ENCODE results near the gene PHKG2.

Gene PHKG2

GRCh38 chr16:30737794-30738648, 10.2 kb upstream of the PHKG2 start:
- no peak for DNase-seq (ENCODE audit: low read depth)
- no peak for TF ChIP-seq CTCF (conservative IDR thresholded peaks at IDR 0.05; ENCODE audit: control insufficient read depth, insufficient read depth, low read depth, low read length)
- no peak overlapping the region for H3K4me3 ChIP-seq (ENCODE audit: control insufficient read depth, low read depth, low read length)

- no peak overlapping the region for H3K4me3 ChIP-seq (ENCODE audit: control insufficient read depth, low read depth, low read length)
- no peak for TF ChIP-seq CTCF (conservative IDR thresholded peaks at IDR 0.05; ENCODE audit: control insufficient read depth, insufficient read depth, low read depth, low read length)
Observed at GRCh38 chr16:30738984-30739951, 9.0 kb upstream of the PHKG2 start.

DNA sequence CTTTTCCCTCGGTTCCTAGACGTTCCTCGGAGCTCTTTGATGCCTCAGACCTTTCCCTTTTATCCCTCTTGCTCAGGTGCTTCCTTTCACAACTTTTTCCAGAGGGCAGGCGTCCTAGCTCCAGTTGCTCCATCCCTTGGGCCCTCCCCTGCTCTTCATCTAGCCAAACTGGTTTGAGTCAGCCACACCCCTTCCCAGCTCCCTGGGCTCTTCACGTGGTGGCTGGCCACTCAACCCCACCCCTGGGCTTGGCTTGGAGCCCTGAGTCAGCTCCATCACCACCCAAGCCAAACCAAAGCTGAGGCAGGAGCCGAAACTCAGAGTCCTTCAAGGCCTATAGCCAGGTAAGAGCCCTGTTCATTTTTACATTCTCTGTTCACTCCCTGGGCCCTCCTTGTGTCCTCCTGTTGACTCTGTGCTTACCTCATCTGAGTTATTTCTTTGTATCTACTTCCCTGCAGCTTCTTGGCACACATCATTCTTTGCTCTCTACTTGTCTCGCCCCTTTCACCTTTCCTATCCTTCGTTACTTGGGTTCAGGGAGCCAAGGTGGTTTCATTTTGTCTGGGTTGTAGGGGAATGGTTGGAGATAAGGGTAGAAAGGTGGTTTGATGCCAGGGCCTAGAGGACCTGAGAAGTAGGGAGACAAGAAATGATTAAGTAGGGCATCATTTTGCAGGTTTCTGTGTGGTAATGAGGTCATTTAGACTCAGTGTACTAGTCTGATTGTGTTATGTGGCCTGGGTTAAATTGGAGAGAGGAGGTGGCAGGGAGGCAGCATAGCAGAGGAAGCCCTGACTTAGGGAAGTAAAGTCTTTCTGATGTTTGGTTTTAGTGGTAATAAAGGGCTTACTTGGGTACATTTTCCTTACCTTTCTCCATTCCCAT, 7.6 kb upstream of the PHKG2 start:
- no peak for TF ChIP-seq CTCF (conservative IDR thresholded peaks at IDR 0.05; ENCODE audit: control insufficient read depth, insufficient read depth, low read depth, low read length)
- H3K4me3 ChIP-seq (ENCODE audit: control insufficient read depth, low read depth, low read length), result no peak overlapping the region
- DNase-seq (ENCODE audit: low read depth), result peak; percentile 93

More at GRCh38 chr16:30738984-30739951, 9.0 kb upstream of the PHKG2 start:
- DNase-seq (ENCODE audit: low read depth), result peak; percentile 43

DNA sequence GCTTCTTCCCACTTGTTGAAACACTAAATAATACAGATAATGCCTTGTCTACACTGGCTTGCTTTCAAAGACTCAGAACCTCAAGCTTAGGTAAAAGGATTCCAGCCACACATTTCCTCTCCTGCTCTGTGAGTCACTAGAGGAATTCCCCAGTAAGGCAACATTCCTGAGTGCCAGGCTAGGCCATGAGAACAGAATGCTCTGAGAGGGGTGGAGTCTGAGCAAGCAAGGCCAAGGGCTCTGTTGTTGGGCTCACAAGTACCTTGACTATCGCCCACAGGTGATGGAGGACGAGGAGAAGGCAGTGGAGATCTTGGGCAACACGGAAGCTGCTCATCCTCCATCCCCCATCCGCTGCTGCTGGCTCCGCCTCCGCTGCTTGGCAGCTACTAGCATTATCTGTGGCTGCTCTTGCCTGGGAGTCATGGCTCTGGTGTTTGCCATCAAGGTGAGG, 6.7 kb upstream of the PHKG2 start:
- no peak overlapping the region for H3K4me3 ChIP-seq (ENCODE audit: control insufficient read depth, low read depth, low read length)
- TF ChIP-seq CTCF (conservative IDR thresholded peaks at IDR 0.05; ENCODE audit: control insufficient read depth, insufficient read depth, low read depth, low read length), result no peak
- DNase-seq (ENCODE audit: low read depth), result peak; percentile 75

DNA sequence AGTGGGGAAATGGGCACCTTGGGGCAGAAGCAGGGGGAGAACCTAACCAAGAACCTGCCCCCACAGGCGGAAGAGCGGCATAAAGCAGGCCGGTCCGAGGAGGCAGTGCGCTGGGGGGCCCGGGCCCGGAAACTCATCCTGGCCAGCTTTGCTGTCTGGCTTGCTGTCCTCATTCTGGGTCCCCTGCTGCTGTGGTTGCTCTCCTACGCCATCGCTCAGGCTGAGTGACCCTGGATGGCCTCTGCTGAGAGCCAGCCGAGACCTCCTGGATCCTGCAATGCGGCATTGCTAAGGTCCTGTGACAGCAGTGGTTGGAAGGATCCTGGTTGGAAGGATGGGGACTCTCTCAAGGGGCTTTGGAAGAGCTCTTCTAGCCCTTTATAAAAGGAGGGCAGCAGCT, 4.5 kb upstream of the PHKG2 start:
- no peak overlapping the region for H3K4me3 ChIP-seq (ENCODE audit: control insufficient read depth, low read depth, low read length)
- TF ChIP-seq CTCF (conservative IDR thresholded peaks at IDR 0.05; ENCODE audit: control insufficient read depth, insufficient read depth, low read depth, low read length), result no peak
- DNase-seq (ENCODE audit: low read depth), result no peak

DNA sequence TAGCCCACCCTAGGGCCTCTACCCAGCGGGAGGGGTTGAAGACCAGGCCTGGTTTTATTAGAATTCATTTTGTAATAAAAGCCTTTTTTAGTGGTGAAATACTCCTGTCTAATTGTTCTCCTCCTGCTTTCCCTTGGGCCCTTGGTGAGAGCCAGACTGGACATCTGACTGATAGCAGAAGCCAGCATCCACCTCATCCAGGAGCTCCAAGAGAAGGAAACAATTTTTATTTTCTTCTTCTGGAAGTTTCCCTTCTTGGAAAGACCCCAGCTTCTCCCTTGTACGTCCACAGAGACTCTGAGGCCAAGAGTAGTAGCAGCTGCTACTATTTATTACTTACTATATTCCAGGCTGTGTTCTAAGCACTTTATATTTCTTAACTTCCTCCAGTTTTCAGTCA, 4.0 kb upstream of the PHKG2 start:
- no peak for TF ChIP-seq CTCF (conservative IDR thresholded peaks at IDR 0.05; ENCODE audit: control insufficient read depth, insufficient read depth, low read depth, low read length)
- no peak overlapping the region for H3K4me3 ChIP-seq (ENCODE audit: control insufficient read depth, low read depth, low read length)
- DNase-seq (ENCODE audit: low read depth), result no peak
